Prostate gland (tissue), 2 donors: ENCODE data around the gene ADCYAP1R1.

ENCODE experiments used
- POLR2AphosphoS5 ChIP-seq: sonication (generic); formaldehyde crosslinking; IDR thresholded peaks from one replicate; pipeline ENCODE4 v1.6.1; 2017; ENCODE audit warnings: antibody characterized with exemption
- TF ChIP-seq, protein P1 (sequence below), 4 experiments: fragments of 200-600 bp in 2 of 4; fragments of 450-650 bp in 2 of 4; sonication (generic) in 2 of 4; IDR thresholded peaks; 1 replicate in 3 of 4; 2 replicates in 1 of 4; pipeline ENCODE4 v1.5.1; 2016 to 2019; ENCODE audit warnings: antibody characterized with exemption in 4 of 4, mild to moderate bottlenecking in 2 of 4, moderate library complexity in 2 of 4

GRCh38 chr7:31122649-31123058 lies 70.5 kb downstream of the ADCYAP1R1 start:
- TF ChIP-seq, protein P1, sequence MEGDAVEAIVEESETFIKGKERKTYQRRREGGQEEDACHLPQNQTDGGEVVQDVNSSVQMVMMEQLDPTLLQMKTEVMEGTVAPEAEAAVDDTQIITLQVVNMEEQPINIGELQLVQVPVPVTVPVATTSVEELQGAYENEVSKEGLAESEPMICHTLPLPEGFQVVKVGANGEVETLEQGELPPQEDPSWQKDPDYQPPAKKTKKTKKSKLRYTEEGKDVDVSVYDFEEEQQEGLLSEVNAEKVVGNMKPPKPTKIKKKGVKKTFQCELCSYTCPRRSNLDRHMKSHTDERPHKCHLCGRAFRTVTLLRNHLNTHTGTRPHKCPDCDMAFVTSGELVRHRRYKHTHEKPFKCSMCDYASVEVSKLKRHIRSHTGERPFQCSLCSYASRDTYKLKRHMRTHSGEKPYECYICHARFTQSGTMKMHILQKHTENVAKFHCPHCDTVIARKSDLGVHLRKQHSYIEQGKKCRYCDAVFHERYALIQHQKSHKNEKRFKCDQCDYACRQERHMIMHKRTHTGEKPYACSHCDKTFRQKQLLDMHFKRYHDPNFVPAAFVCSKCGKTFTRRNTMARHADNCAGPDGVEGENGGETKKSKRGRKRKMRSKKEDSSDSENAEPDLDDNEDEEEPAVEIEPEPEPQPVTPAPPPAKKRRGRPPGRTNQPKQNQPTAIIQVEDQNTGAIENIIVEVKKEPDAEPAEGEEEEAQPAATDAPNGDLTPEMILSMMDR (IDR thresholded peaks at IDR 0.05): peak; percentile 34 to 78 (median 70)
- no peak for TF ChIP-seq POLR2AphosphoS5
